Spleen (tissue), 11 donors: Measurements from ENCODE around the gene ESYT2. TPM values are rescaled to one million over a fixed set of nuclear protein-coding genes. Genes with fewer than 3 reads are reported as not detected.

Source experiments
- DNase-seq: peaks from one replicate; pipeline ENCODE4 v3.0.0-alpha.2; 2020
- H3K27ac ChIP-seq, 8 donors: fragments of 200-600 bp; sonication (generic) in 7 of 8; 1 replicate in 4 of 8; 2 replicates in 4 of 8; pipeline versions ENCODE4 v1.5.0 to v1.8.0; 2016 to 2021; ENCODE audit warnings: inconsistent platforms in 4 of 8, mild to moderate bottlenecking in 4 of 8, moderate library complexity in 1 of 8
- H3K27me3 ChIP-seq, 7 donors: fragments of 200-600 bp; sonication (generic) in 6 of 7; replicated peaks in 1 of 7; 1 replicate in 4 of 7; 2 replicates in 3 of 7; pipeline versions ENCODE4 v1.5.0 to v1.8.0; 2016 to 2021; ENCODE audit warnings: inconsistent platforms in 3 of 7, mild to moderate bottlenecking in 1 of 7
- H3K36me3 ChIP-seq, 6 donors: fragments of 200-600 bp; sonication (generic) in 5 of 6; 1 replicate in 4 of 6; 2 replicates in 2 of 6; pipeline versions ENCODE4 v1.5.0 to v1.8.0; 2016 to 2021; ENCODE audit warnings: inconsistent platforms in 2 of 6
- H3K4me1 ChIP-seq, 6 donors: fragments of 200-600 bp; sonication (generic) in 5 of 6; 1 replicate in 3 of 6; 2 replicates in 3 of 6; pipeline versions ENCODE4 v1.5.0 to v1.8.0; 2016 to 2021; ENCODE audit warnings: inconsistent platforms in 3 of 6
- H3K4me3 ChIP-seq, 8 donors: fragments of 200-600 bp; sonication (generic) in 7 of 8; 1 replicate in 4 of 8; 2 replicates in 4 of 8; pipeline versions ENCODE4 v1.5.0 to v1.8.0; 2016 to 2021; ENCODE audit warnings: inconsistent platforms in 4 of 8, mild to moderate bottlenecking in 4 of 8, moderate library complexity in 2 of 8
- H3K9me3 ChIP-seq, 8 donors: fragments of 200-600 bp; sonication (generic) in 7 of 8; 1 replicate in 4 of 8; 2 replicates in 4 of 8; pipeline versions ENCODE4 v1.5.0 to v1.8.0; 2016 to 2021; ENCODE audit warnings: inconsistent platforms in 4 of 8
- POLR2A ChIP-seq, 3 donors: fragments of 450-650 bp; IDR thresholded peaks; one replicate each; pipeline ENCODE4 v1.5.1; 2017; ENCODE audit warnings: antibody characterized with exemption in 3 of 3, mild to moderate bottlenecking in 1 of 3
- POLR2AphosphoS5 ChIP-seq, 3 donors: sonication (generic); formaldehyde crosslinking; IDR thresholded peaks; one replicate each; pipeline ENCODE4 v1.5.1; 2017; ENCODE audit warnings: antibody characterized with exemption in 3 of 3
- WGBS, 5 donors: extraction: QIAGEN DNeasy Blood & Tissue Kit in 3 of 5; methylation state at CpG; one replicate each; pipeline versions ENCODE4 v1.1.5 to v1.1.7; 2013 to 2018; 5-methylcytosine and 5-hydroxymethylcytosine counted together
- intact Hi-C: fragments of 100-400 bp; cut with DNase I; formaldehyde crosslinking; loops from one replicate; pipeline ENCODE4 v1.15.0; 2023; ENCODE audit warnings: low total_unique reads
- polyA plus RNA-seq, 3 donors: library from polyadenylated mRNA; stranded (reverse); fragments of 200-250 nt; gene quantifications; one replicate each; pipeline ENCODE4 v1.2.1, GENCODE V29; 2013
- total RNA-seq, 7 donors: library from RNA; depleted of rRNA in 3 of 7; stranded (reverse); fragments of >200 nt in 3 of 7; fragmentation: NEBNext Ultra II Directional in 4 of 7; extraction: Animal tissue kit (Norgen Biotek cat#: 25700) in 4 of 7; gene quantifications; one replicate each; pipeline versions ENCODE4 v1.1.0 to v1.2.1, GENCODE V29; 2016 to 2021
- TF ChIP-seq, protein P1 (sequence below), 11 experiments: fragments of 200-600 bp in 7 of 11; fragments of 450-650 bp in 4 of 11; sonication (generic) in 4 of 11; IDR thresholded peaks in 8 of 11; conservative IDR thresholded peaks in 3 of 11; 1 replicate in 7 of 11; 2 replicates in 4 of 11; pipeline versions ENCODE4 v1.4.0 to v1.8.0; 2016 to 2021; ENCODE audit warnings: antibody characterized with exemption in 11 of 11, inconsistent platforms in 4 of 11, mild to moderate bottlenecking in 1 of 11
- donor health status: healthy with polysubstance abuse.
- donor health status: DM: no; HTN: no; CAD: no; lungs with moderate emphysema.
- donor health status: DM: no; HTN: no; CAD: no.
- donor health status: Bipolar disorder and iron deficiency.
- donor health status: healthy.
- donor health status: DM: no; HTN: no; CAD: no.
- donor health status: DM: yes; HTN: yes; CAD: no.

The ESYT2 gene
- total and polyA plus RNA-seq, 10 donors: 6.6 to 61.0 (median 45.9) TPM

DNA sequence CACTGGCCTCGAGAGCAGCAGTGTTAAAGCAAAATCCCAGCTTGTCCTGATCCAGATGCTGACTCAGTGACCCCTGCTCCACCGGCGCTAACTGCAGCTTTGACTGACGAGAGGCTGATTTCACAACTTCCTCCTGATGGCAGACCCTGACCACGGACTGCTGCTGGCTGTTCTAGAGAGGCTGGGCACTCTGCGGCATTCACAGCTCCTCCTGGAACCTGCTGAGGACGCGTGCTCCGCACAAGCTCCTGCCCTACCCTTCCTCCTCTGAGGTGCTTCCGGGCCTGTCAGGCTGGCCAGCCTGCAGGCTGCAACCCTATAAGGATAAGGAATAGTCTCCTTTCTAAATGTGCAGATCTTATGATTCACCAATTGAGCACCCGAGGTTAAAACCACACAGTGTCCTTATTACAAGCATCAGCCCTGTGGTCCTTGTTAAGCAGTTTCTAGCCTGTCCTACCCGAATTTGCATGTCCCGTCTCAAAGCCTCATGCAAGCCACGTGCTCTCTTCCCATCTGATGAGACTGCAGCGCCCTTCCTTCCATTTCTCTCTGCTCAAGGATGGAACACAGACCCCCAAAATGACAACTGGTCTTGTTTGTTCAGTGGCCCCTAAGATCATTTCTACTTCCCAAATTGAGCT is 89.2 kb downstream of the ESYT2 start:
- H3K27me3 ChIP-seq: no peaks in the 10 kb centered on the region
- DNase-seq: no peak
- TF ChIP-seq, protein P1, sequence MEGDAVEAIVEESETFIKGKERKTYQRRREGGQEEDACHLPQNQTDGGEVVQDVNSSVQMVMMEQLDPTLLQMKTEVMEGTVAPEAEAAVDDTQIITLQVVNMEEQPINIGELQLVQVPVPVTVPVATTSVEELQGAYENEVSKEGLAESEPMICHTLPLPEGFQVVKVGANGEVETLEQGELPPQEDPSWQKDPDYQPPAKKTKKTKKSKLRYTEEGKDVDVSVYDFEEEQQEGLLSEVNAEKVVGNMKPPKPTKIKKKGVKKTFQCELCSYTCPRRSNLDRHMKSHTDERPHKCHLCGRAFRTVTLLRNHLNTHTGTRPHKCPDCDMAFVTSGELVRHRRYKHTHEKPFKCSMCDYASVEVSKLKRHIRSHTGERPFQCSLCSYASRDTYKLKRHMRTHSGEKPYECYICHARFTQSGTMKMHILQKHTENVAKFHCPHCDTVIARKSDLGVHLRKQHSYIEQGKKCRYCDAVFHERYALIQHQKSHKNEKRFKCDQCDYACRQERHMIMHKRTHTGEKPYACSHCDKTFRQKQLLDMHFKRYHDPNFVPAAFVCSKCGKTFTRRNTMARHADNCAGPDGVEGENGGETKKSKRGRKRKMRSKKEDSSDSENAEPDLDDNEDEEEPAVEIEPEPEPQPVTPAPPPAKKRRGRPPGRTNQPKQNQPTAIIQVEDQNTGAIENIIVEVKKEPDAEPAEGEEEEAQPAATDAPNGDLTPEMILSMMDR (IDR thresholded peaks at IDR 0.05 in 8 of 11, conservative IDR thresholded peaks at IDR 0.05 in 3 of 11): no peak
- peak; percentile 21 to 45 (median 32) for TF ChIP-seq POLR2AphosphoS5 (IDR thresholded peaks at IDR 0.05)
- intact Hi-C loops: no loop called here
- H3K27ac ChIP-seq: peak overlapping the region in 2 of 8 donors; percentile 17 to 36
- H3K4me3 ChIP-seq: no peak overlapping the region
- peaks cover 0 to 11% (median 0%) of the 10 kb centered on the region in 6 donors for H3K4me1 ChIP-seq
- 38 to 70% (median 51%) methylated on average over 15 of the region's 15 CpGs for WGBS, 5 donors
- H3K36me3 ChIP-seq: peaks cover 4 to 100% (median 82%) of the 10 kb centered on the region in 6 donors
- no peaks in the 10 kb centered on the region for H3K9me3 ChIP-seq

DNA sequence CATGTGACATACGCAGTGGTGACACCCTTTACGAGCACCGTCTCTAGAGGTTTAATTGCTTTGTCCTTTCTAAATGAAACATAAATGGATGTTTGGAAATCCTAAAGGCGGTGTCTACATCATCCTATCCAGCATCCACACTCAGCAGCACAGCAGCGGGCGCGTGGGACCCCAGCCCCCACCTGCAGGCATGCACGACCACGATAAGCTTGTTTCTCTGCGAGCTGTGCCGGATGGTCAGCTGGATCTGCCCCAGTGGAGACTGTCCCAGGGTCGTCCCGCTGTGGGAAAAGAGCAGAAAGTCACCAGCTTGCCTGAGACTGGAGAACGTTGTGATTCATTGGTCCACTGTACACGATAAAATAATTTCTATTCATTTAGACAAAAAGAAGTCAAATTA is 90.5 kb downstream of the ESYT2 start:
- Histone ChIP-seq H3K27ac (no peak overlapping the region), H3K9me3 (no peaks in the 10 kb centered on the region), H3K27me3 (no peaks in the 10 kb centered on the region), H3K4me3 (no peak overlapping the region), H3K36me3 (peaks cover 4 to 100% (median 87%) of the 10 kb centered on the region in 6 donors), H3K4me1 (peaks cover 0 to 11% (median 0%) of the 10 kb centered on the region in 6 donors)
- WGBS, 5 donors: 84 to 98% (median 95%) methylated on average over 15 of the region's 15 CpGs
- DNase-seq: no peak
- intact Hi-C loops: no loop called here
- TF ChIP-seq POLR2AphosphoS5 (IDR thresholded peaks at IDR 0.05) (peak in 1 of 3 donors; percentile 17), POLR2A (IDR thresholded peaks at IDR 0.05) (no peak)
- TF ChIP-seq, protein P1 (IDR thresholded peaks at IDR 0.05 in 8 of 11, conservative IDR thresholded peaks at IDR 0.05 in 3 of 11): no peak

DNA sequence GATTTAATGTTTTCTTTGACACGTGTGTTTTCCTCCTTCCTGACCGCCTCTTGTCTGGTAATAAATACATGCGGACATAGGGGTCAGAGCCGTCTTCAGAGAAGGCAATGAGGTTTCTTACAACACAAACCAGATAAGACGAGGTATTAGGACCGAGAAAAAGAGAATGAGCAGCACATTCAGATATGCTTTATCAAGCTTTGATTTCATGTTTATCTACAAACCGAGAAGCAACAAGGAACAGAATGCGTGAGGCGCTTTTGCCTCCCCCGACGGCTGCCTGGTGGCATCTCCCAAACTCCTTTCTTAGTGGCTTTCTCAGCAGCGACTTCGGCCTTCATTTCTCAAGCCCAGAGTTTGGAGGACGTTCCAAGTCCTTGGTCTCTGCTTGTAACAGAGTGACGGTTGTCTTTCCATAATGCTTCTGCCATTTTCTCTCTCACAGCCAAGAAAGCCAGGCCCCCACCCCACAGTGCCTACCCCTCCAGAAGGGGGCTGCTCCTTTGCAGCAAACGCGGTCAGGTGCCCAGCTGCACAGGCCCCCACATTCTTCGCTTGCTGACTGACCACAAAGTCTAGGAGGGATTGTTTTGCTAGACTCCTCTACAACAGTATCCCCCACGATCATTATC is 92.1 kb downstream of the ESYT2 start:
- DNase-seq: no peak
- no peak overlapping the region for H3K4me3 ChIP-seq
- intact Hi-C loops: no loop called here
- no peaks in the 10 kb centered on the region for H3K27me3 ChIP-seq
- no peak overlapping the region for H3K27ac ChIP-seq
- TF ChIP-seq, protein P1 (IDR thresholded peaks at IDR 0.05 in 8 of 11, conservative IDR thresholded peaks at IDR 0.05 in 3 of 11): no peak
- TF ChIP-seq POLR2A (IDR thresholded peaks at IDR 0.05) (no peak), POLR2AphosphoS5 (IDR thresholded peaks at IDR 0.05) (no peak)
- peaks cover 0 to 11% (median 0%) of the 10 kb centered on the region in 6 donors for H3K4me1 ChIP-seq
- H3K36me3 ChIP-seq: peaks cover 4 to 100% (median 75%) of the 10 kb centered on the region in 6 donors
- H3K9me3 ChIP-seq: no peaks in the 10 kb centered on the region
- 94 to 95% (median 94%) methylated on average over 19 of the region's 19 CpGs for WGBS, 5 donors

DNA sequence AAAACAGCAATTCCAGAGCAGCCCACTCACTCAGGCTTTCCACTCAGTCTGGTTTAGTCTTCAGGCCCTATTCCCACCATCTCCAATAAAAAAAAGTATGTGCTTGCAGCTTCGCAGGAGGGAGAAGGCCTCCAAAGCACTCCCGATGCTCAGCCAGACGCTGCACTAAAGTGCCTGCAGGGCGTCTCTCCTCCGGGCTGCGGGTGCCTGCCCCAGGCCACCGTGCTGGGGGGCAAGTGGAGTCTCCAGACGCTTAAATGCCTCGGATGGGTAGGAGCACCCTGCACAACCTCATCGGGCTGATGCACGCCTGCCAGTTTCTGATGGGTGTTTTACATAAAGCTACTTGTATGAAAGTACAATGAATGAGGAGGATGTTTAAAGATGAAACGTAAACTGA is 93.4 kb downstream of the ESYT2 start:
- WGBS, 5 donors: 93 to 98% (median 97%) methylated on average over 12 of the region's 12 CpGs
- DNase-seq: no peak
- H3K27ac ChIP-seq: no peak overlapping the region
- peaks cover 0 to 12% (median 0%) of the 10 kb centered on the region in 6 donors for H3K4me1 ChIP-seq
- no peaks in the 10 kb centered on the region for H3K27me3 ChIP-seq
- no peaks in the 10 kb centered on the region for H3K9me3 ChIP-seq
- H3K4me3 ChIP-seq: no peak overlapping the region
- TF ChIP-seq POLR2AphosphoS5 (IDR thresholded peaks at IDR 0.05) (peak in 1 of 3 donors; percentile 44), POLR2A (IDR thresholded peaks at IDR 0.05) (no peak)
- intact Hi-C loops: no loop called here
- H3K36me3 ChIP-seq: peaks cover 4 to 99% (median 63%) of the 10 kb centered on the region in 6 donors
